CD4-positive, alpha-beta memory T cell (primary cell): Measurements from ENCODE around the gene MRPS35. TPM values are rescaled to one million over a fixed set of nuclear protein-coding genes. Genes with fewer than 3 reads are reported as not detected.
A peak's percentile ranks its signal among the peaks of the same experiment; 100 is the strongest.

Experiments used
- CTCF ChIA-PET: fragments of 350-600 bp; sonication (Branson Sonifier 250); formaldehyde crosslinking; loops from one replicate; lab custom pipeline; 2021; ENCODE audit warnings: inconsistent platforms; ENCODE audit not compliant: partially characterized antibody; lab: Charles Lee
- POLR2A ChIA-PET: fragments of 350-600 bp; sonication (Branson Sonifier 250); formaldehyde crosslinking; loops from one replicate; lab custom pipeline; 2021; ENCODE audit not compliant: partially characterized antibody; lab: Charles Lee
- DNase-seq, 5 donors: peaks; one replicate each; pipeline versions ENCODE4 v3.0.0 to v3.0.0-alpha.2; 2020 to 2022; ENCODE audit warnings: mixed read lengths in 1 of 5
- H3K27ac ChIP-seq: one replicate; pipeline ENCODE4 v1.7.0; 2013; ENCODE audit warnings: low read depth, low read length
- H3K27me3 ChIP-seq: 2 replicates; pipeline ENCODE4 v1.7.0; 2013; ENCODE audit warnings: mild to moderate bottlenecking, low read length, moderate library complexity; ENCODE audit not compliant: insufficient read depth
- H3K36me3 ChIP-seq: 2 replicates; pipeline ENCODE4 v1.7.0; 2013; ENCODE audit warnings: mild to moderate bottlenecking, low read length, moderate library complexity; ENCODE audit not compliant: insufficient read depth
- H3K4me1 ChIP-seq: 2 replicates; pipeline ENCODE4 v1.7.0; 2013; ENCODE audit warnings: mild to moderate bottlenecking, low read length, moderate library complexity; ENCODE audit not compliant: insufficient read depth
- H3K4me3 ChIP-seq, 2 donors: one replicate each; pipeline ENCODE4 v1.7.0; 2013; ENCODE audit warnings: low read length in 2 of 2, mild to moderate bottlenecking in 1 of 2
- H3K9me3 ChIP-seq, 2 donors: one replicate each; pipeline ENCODE4 v1.7.0; 2013; ENCODE audit warnings: low read length in 2 of 2, control low read depth in 1 of 2; ENCODE audit not compliant: control insufficient read depth in 1 of 2
- H3K27ac Mint-ChIP-seq, 7 donors: one replicate each; pipeline ENCODE4 v1.8.0; 2020 to 2021; ENCODE audit warnings: mixed read lengths in 7 of 7, mild to moderate bottlenecking in 6 of 7, inconsistent platforms in 3 of 7, moderate library complexity in 3 of 7
- H3K27me3 Mint-ChIP-seq, 2 donors: one replicate each; pipeline ENCODE4 v1.8.0; 2020 to 2021; ENCODE audit warnings: mixed read lengths in 2 of 2
- H3K36me3 Mint-ChIP-seq, 2 donors: one replicate each; pipeline ENCODE4 v1.8.0; 2020 to 2021; ENCODE audit warnings: mixed read lengths in 2 of 2, inconsistent platforms in 1 of 2, mild to moderate bottlenecking in 1 of 2
- H3K4me1 Mint-ChIP-seq, 4 donors: one replicate each; pipeline ENCODE4 v1.8.0; 2020 to 2021; ENCODE audit warnings: mixed read lengths in 4 of 4, mild to moderate bottlenecking in 1 of 4
- H3K4me3 Mint-ChIP-seq, 8 donors: one replicate each; pipeline ENCODE4 v1.8.0; 2020 to 2021; ENCODE audit warnings: mixed read lengths in 8 of 8, mild to moderate bottlenecking in 7 of 8, moderate library complexity in 6 of 8, inconsistent platforms in 3 of 8
- H3K9me3 Mint-ChIP-seq, 8 donors: one replicate each; pipeline ENCODE4 v1.8.0; 2020 to 2021; ENCODE audit warnings: mixed read lengths in 8 of 8, mild to moderate bottlenecking in 5 of 8, inconsistent platforms in 3 of 8, moderate library complexity in 1 of 8
- intact Hi-C: fragments of 100-400 bp; cut with micrococcal nuclease; formaldehyde crosslinking; loops from one replicate; pipeline ENCODE4 v1.15.1; 2023
- polyA plus RNA-seq, 2 donors: library from polyadenylated mRNA; unstranded; fragments of 300-500 nt; fragmentation: Illumina TruSeq; gene quantifications; one replicate each; pipeline ENCODE4 v1.2.3, GENCODE V29; 2021
- total RNA-seq, 2 experiments: library from RNA; stranded (reverse); gene quantifications; one replicate each; pipeline ENCODE4 v1.2.3, GENCODE V29; 2021

MRPS35 gene
- total and polyA plus RNA-seq, 4 experiments from 2014 or later, result 20.3 to 69.8 (median 41.2) TPM

DNA sequence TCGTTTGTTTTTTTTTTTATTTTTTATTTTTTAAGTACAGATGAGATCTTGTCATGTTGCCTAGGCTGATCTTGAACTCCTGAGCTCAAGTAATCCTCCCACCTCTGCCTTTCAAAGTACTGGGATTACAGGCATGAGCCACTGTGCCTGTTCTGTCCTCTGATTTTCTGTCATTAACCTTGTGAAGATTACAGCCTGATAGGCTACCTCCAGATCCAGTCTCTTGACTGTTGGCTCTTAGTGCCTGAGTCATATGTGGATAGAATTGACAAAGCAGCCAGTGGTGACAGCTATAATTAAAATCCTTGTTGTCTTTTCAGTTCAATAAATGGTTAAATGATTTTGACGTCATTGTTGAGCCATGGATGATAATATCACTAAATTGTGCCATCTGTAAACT is 35.6 kb upstream of the MRPS35 start:
- no peaks in the 10 kb centered on the region for H3K36me3 ChIP-seq
- H3K4me1 ChIP-seq, result no peaks in the 10 kb centered on the region
- CTCF ChIA-PET, result no interaction called here
- no peak overlapping the region for H3K4me3 ChIP-seq
- no peaks in the 10 kb centered on the region for H3K27me3 ChIP-seq
- no peaks in the 10 kb centered on the region for H3K9me3 ChIP-seq
- DNase-seq, result no peak
- Mint-ChIP-seq H3K4me1 (no peaks in the 10 kb centered on the region), H3K27me3 (no peaks in the 10 kb centered on the region), H3K4me3 (no peak overlapping the region), H3K36me3 (peaks cover 0 to 10% of the 10 kb centered on the region in 2 donors), H3K27ac (no peak overlapping the region), H3K9me3 (no peaks in the 10 kb centered on the region)
- POLR2A ChIA-PET, result no interaction called here
- H3K27ac ChIP-seq, result no peak overlapping the region
- intact Hi-C loops, result no loop called here

DNA sequence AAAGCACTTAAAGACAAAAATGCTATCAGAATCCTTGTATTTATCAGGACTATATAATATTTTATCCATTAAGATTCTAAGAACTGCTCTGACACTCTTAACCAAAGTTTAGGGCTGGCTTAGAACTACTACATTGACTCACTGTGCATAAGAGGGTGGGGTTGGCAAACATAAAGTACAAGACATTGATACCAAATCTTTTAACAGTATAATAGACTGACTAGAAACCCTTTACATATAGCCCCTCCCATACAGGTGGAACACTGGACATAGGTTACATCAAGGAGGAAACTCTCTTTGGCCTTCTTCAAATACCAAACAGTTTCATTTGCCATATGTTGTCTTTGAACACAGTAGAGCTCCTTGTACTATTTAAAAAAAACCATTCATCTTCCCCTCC is 30.0 kb upstream of the MRPS35 start:
- H3K36me3 ChIP-seq, result no peaks in the 10 kb centered on the region
- CTCF ChIA-PET, result no interaction called here
- H3K27ac Mint-ChIP-seq, result no peak overlapping the region

DNA sequence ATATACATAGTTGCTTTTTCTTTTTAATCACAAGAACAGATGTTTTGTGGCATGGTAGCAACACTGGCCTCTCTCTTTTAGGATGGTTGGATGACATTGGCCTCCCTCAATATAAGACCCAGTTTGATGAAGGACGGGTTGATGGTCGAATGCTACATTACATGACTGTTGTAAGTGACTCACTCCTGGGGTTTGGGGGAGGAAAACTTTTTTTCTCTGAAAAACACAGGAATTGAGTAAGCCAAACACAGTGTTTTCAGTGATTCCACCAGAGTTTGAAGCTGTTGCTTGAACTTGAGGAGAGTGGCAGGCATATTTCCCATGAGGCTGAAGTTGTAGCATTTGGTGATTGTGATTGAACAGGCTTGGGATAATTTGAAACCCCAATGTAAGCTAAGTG is 28.1 kb upstream of the MRPS35 start:
- H3K4me3 ChIP-seq, result no peak overlapping the region
- intact Hi-C loops, result no loop called here
- ChIA-PET CTCF (no interaction called here), POLR2A (no interaction called here)
- Mint-ChIP-seq H3K4me3 (no peak overlapping the region), H3K36me3 (peaks cover 0 to 4% of the 10 kb centered on the region in 2 donors), H3K9me3 (no peaks in the 10 kb centered on the region), H3K27me3 (no peaks in the 10 kb centered on the region), H3K4me1 (no peaks in the 10 kb centered on the region), H3K27ac (no peak overlapping the region)
- H3K4me1 ChIP-seq, result no peaks in the 10 kb centered on the region
- no peak overlapping the region for H3K27ac ChIP-seq
- H3K9me3 ChIP-seq, result no peaks in the 10 kb centered on the region
- DNase-seq, result no peak
- no peaks in the 10 kb centered on the region for H3K27me3 ChIP-seq
- H3K36me3 ChIP-seq, result no peaks in the 10 kb centered on the region

More for the DNA sequence above, 30.0 kb upstream of the MRPS35 start:
- H3K27ac ChIP-seq, result no peak overlapping the region
- Mint-ChIP-seq H3K4me1 (no peaks in the 10 kb centered on the region), H3K4me3 (no peak overlapping the region), H3K27me3 (no peaks in the 10 kb centered on the region), H3K36me3 (peaks cover 0 to 10% of the 10 kb centered on the region in 2 donors), H3K9me3 (no peaks in the 10 kb centered on the region)
- intact Hi-C loops, result no loop called here
- no peak for DNase-seq
- no peaks in the 10 kb centered on the region for H3K9me3 ChIP-seq
- H3K27me3 ChIP-seq, result no peaks in the 10 kb centered on the region
- POLR2A ChIA-PET, result no interaction called here
- H3K4me1 ChIP-seq, result no peaks in the 10 kb centered on the region
- no peak overlapping the region for H3K4me3 ChIP-seq

DNA sequence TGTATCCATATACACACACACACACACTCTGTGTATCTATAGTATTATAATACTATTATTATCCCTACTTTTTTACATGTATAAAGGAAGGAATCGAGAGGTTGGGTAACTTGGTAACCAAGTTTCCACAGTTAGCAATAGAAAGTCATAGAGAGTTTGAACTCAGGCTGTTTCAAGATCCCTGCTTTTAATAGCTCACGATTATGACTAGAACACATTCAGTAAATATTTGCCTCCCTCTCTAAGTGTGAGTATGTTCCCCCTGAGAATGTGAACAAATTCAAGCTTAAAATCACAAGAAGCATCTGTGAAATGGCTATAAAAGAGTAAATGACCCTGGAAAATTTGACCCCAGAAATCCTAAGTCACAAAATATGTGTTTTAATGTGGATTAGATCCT is 25.4 kb upstream of the MRPS35 start:
- Histone ChIP-seq H3K36me3 (no peaks in the 10 kb centered on the region), H3K4me3 (no peak overlapping the region), H3K27me3 (no peaks in the 10 kb centered on the region), H3K27ac (no peak overlapping the region), H3K9me3 (no peaks in the 10 kb centered on the region), H3K4me1 (no peaks in the 10 kb centered on the region)
- Mint-ChIP-seq H3K4me1 (no peaks in the 10 kb centered on the region), H3K27me3 (no peaks in the 10 kb centered on the region), H3K4me3 (no peak overlapping the region), H3K27ac (no peak overlapping the region), H3K9me3 (no peaks in the 10 kb centered on the region), H3K36me3 (no peaks in the 10 kb centered on the region)
- POLR2A ChIA-PET, result no interaction called here
- intact Hi-C loops, result no loop called here
- DNase-seq, result no peak
- CTCF ChIA-PET, result no interaction called here

DNA sequence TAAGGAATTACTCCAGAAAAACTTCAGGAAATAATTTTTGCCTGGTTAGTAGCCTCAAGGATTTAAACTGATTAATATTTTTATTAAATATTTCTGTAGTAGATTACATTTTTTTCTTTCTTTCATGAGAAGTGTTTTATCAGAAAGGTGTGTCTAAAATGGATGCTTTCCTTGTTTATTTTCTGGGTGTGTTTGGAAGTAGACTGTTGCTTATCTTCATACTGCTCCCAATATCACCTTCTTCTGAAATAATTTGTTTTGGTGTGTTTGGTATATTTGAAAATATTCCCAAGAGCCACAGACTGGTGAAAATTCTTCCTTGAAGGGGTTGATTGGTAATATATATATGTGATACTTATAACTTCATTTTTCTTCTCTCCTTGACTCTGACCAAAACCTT is 24.5 kb upstream of the MRPS35 start:
- H3K9me3 ChIP-seq, result no peaks in the 10 kb centered on the region
- H3K27me3 Mint-ChIP-seq, result no peaks in the 10 kb centered on the region
- H3K4me1 Mint-ChIP-seq, result no peaks in the 10 kb centered on the region
- H3K9me3 Mint-ChIP-seq, result no peaks in the 10 kb centered on the region
- POLR2A ChIA-PET, result no interaction called here
- DNase-seq, result no peak
- no peak overlapping the region for H3K27ac Mint-ChIP-seq
- CTCF ChIA-PET, result no interaction called here
- H3K36me3 ChIP-seq, result no peaks in the 10 kb centered on the region
- H3K27me3 ChIP-seq, result no peaks in the 10 kb centered on the region
- H3K4me3 ChIP-seq, result no peak overlapping the region
- no peaks in the 10 kb centered on the region for H3K4me1 ChIP-seq
- H3K27ac ChIP-seq, result no peak overlapping the region
- intact Hi-C loops, result no loop called here
- no peak overlapping the region for H3K4me3 Mint-ChIP-seq
- no peaks in the 10 kb centered on the region for H3K36me3 Mint-ChIP-seq

DNA sequence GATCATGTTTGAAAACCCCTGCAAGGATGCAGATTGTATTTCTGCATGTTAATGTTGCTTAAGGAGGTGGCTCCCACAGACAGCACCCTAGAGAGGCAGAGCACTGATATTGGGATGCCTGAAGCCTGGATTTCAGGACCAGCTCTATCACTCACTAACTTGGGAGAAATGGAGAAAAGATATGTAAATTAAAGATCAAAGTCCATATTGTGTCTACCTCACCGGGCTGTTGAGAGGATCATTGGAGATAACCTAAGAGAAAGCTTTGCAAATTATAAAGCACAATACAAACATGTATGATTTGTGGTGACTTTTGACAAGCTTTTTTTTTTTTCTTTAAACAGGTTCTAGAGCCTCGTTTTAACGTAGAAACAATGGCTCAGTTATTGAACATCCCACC is 22.0 kb upstream of the MRPS35 start:
- POLR2A ChIA-PET, result no interaction called here
- CTCF ChIA-PET, result interaction anchor here (1.4 kb wide), 1 partner anchor 36 kb away, joined by 3 read pairs; no protein-coding TSS in a partner anchor

DNA sequence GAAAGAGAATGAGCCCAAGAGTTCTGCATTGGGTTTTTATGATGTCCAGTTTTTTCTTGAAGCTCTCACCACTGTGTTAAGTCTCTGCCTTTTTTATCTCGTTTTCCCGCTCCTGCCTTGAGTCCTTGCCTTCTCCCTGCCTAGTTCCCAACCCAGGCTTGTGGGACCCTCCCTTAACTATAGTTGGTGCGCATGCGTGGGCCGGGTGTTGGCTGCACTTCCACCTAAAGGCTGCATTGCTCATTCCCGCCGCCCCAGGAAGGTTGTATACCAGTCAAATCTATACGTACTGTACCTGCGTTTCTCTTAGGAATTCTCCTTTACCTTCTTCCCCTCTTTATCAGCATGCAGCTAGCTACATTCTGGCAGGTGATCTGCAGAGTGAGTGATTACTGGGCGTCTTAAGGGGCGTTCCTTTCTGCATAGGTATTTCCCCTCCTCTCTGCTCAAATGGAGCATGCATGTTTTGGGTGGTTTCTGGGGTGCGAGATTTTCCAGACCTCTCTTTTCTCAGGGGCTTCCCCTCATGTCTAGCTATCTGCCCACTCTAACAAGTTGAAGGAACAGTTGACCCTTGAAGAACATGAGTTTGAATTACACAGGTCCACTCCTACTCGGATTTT is 21.0 kb upstream of the MRPS35 start:
- POLR2A ChIA-PET, result no interaction called here
- Mint-ChIP-seq H3K4me3 (peak overlapping the region in 1 of 8 donors; percentile 7), H3K9me3 (no peaks in the 10 kb centered on the region), H3K27me3 (no peaks in the 10 kb centered on the region), H3K4me1 (no peaks in the 10 kb centered on the region), H3K36me3 (peaks cover 1 to 6% of the 10 kb centered on the region in 2 donors), H3K27ac (no peak overlapping the region)
- Histone ChIP-seq H3K27me3 (no peaks in the 10 kb centered on the region), H3K27ac (no peak overlapping the region), H3K9me3 (no peaks in the 10 kb centered on the region), H3K4me1 (no peaks in the 10 kb centered on the region), H3K4me3 (no peak overlapping the region), H3K36me3 (no peaks in the 10 kb centered on the region)
- DNase-seq, result no peak
- CTCF ChIA-PET, result interaction anchor here (1.4 kb wide), 1 partner anchor 37 kb away, joined by 3 read pairs; no protein-coding TSS in a partner anchor
- intact Hi-C loops, result no loop called here

More for the DNA sequence above, 22.0 kb upstream of the MRPS35 start:
- no peaks in the 10 kb centered on the region for H3K4me1 Mint-ChIP-seq
- no peaks in the 10 kb centered on the region for H3K9me3 Mint-ChIP-seq
- Histone ChIP-seq H3K27me3 (no peaks in the 10 kb centered on the region), H3K4me3 (no peak overlapping the region), H3K4me1 (no peaks in the 10 kb centered on the region), H3K9me3 (no peaks in the 10 kb centered on the region), H3K27ac (no peak overlapping the region), H3K36me3 (no peaks in the 10 kb centered on the region)
- H3K36me3 Mint-ChIP-seq, result peaks cover 1 to 6% of the 10 kb centered on the region in 2 donors
- no peak overlapping the region for H3K4me3 Mint-ChIP-seq
- H3K27me3 Mint-ChIP-seq, result no peaks in the 10 kb centered on the region
- H3K27ac Mint-ChIP-seq, result no peak overlapping the region
- no peak for DNase-seq
- intact Hi-C loops, result no loop called here
